Limb (tissue), 2 donors: Measurements from ENCODE around the gene BRMS1L.

Source experiments
- DNase-seq, 2 donors: peaks; one replicate each; pipeline ENCODE4 v3.0.0-alpha.2; 2016; ENCODE audit errors: extremely low spot score in 2 of 2

Gene BRMS1L

GRCh38 chr14:35865611-35866324 is 39.6 kb downstream of the BRMS1L start:
- DNase-seq = no peak

DNA sequence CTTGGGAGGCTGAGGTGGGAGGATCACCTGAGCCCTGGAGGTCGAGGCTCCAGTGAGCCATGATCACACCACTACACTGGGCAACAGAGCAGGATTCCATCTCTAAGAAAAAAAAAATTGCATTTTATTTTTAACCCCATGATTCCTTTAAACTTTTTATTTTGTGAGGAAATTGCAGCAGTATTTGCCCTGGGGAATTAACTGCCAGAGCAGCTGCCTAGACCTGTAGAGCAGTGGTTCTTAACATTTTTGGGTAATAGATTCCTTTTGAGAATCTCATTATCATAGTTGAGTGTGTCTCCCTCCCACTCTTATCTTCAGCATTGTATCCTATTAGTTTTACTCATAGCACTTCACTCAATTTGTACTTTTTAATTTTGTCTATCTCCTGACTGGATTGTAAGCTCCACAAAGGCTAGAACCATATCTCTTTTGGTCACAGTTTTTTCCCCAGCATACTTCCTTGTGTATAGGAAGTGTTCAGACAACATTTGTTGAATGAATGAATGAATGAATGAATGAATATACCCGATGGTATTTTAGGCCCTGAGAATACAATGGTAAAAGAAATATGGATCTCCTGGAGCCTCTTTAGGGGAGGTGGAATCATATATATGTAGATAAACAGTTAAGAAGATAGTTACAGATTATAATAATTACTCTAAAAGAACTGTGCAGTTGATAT is 40.6 kb downstream of the BRMS1L start:
- DNase-seq = no peak

DNA sequence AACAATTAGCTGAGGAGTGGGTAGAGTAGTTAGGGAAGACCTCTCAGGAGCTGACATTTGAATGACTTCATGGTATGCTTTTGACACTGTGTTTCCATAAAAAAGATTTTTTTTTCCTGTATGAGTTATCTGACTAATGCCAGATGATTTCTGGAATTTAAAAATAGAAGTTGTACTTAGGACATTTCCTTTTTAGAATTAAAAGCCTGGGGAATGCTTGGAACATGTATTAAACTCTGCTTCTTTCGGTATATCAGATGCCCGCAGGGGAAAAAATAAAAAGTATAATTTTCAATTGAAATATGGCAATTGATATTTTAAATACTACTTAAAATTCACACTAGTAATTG is 41.1 kb downstream of the BRMS1L start:
- DNase-seq = peak in 1 of 2 donors; percentile 19

DNA sequence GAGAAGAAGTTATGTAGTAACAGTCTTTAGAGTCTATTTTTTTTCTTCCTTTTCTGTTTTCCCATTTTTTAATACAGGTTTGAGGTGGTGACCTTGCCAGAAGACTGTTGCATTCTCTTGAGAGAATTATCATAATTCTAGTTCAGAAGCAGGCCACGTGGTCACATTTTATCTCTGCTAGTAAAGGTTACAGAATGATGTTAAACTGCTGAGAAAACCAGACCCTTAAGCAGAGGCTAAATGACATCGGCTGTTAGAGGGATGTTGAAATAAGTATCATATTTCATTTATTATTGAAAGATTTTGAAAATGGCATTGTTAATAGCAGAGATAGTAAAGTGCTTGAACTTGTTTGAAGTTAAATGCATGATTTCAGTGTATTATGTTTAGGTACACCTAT is 49.2 kb downstream of the BRMS1L start:
- DNase-seq = no peak

DNA sequence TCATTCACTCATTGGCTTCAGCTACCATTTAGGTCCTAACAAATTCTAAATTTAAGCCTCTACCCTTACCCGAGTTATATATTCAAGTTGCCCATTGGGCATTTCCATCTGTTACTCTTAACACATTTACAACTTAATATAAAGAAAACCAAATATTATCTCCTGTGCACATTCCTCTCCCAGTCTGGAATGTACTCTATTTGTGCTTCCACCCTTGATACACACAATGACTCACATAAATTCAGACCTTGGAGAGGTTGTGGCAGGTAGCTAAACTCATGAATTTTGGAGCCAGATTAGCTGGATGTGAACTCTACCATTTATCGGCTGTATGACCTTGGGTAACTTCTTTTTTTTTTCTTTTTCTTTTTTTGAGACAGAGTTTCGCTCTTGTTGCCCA is 51.1 kb downstream of the BRMS1L start:
- DNase-seq = no peak

DNA sequence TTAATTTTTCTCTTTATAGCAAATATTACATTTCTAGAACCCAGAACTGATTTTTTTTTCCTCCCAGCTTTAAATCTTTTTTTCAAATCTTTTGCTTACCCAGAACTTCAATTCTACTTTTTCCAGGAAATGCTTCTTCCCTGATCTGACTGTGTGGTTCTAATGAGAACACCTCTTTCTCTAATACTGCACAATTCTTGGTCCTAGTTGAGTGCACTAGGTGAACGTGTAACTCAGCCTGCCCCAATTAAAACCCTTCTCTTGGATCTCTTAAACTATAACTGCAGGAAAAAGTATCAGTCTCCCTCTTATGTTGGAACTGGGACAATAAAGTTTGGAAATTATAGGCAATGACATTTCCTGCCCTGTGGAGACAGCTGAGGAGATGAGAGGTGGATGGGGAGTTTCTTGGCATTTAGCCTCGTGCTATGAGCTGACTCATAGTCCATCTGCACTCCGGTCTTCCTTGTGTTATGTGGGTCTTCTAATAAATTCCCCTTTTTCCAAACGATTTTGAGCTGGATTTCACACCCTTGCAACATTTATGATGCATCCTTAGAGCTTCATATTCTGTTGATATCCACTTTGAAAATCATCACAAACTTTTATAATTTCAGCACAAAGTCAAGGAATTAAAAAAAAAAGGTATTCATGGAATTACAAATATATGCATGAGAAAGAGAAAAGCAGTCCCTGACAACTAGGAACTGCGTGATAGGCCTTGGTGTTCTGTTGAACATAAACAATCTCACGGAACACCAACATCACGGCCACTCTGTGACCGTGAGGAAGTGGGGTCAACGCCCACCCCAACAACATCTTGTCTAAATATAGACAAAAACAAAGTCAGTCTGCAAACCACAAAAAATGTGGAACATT is 52.4 kb downstream of the BRMS1L start:
- DNase-seq = peak in 1 of 2 donors; percentile 67

DNA sequence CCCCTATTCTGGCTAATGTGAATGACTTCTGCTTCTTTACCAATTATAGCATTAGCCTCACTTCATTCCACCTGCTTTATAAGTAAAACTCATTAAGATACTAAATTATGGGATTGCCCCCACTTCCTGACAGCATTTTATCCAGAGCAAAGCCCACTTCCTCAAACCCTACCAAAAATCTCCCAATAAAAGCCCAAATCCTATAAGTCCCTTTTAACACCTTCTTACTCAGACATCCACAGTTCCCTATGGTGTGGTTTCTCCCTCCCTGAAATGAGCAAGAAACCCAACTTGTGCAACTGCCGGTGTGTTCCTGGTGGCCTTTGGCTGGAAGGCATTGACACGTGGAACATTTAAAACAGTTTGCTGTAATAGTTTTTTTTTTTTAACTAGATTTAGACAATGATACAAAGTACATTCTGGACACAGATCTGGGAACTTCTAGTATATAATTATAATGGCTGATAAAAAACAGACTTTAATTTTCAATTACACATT is 53.1 kb downstream of the BRMS1L start:
- DNase-seq = no peak

DNA sequence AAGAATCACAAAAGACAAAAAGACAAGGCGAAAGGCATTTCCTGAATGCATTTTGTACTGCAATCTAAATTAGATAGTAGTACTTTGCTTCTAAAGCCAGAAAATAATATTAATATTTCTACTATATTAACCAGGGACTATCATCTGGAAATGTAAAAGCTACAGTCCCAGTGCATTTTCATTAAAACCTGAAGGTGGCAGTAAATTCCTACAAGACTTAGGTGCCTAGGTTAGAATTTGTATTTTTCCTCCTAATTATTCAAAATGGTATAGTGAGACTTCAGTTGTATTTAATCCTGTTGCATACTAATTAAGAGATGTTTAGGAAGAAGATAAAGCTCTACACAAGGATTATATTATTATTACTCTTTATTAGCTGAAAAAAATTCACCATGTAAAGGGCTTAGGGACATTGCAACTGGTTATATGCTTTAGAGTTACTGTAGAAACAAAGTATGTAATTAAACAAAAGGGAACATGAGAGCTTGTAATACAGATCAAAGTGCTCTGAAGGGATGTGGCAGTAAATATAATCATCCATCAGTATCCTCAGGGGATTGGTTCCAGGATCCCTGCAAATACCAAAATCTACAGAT is 53.6 kb downstream of the BRMS1L start:
- peak in 1 of 2 donors; percentile 8 for DNase-seq

DNA sequence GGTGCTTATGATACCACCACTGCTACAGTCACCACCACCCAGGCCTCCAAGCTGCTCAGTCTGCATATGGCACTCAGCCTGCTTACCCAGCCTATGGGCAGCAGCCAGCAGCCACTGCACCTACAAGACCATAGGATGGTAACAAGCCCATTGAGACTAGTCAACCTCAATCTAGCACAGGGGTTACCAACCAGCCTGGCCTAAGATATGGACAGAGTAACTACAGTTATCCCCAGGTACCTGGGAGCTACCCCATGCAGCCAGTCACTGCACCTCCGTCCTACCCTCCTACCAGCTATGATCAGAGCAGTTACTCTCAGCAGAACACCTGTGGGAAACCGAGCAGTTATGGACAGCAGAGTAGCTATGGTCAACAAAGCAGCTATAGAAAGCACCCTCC is 55.1 kb downstream of the BRMS1L start:
- DNase-seq = no peak

DNA sequence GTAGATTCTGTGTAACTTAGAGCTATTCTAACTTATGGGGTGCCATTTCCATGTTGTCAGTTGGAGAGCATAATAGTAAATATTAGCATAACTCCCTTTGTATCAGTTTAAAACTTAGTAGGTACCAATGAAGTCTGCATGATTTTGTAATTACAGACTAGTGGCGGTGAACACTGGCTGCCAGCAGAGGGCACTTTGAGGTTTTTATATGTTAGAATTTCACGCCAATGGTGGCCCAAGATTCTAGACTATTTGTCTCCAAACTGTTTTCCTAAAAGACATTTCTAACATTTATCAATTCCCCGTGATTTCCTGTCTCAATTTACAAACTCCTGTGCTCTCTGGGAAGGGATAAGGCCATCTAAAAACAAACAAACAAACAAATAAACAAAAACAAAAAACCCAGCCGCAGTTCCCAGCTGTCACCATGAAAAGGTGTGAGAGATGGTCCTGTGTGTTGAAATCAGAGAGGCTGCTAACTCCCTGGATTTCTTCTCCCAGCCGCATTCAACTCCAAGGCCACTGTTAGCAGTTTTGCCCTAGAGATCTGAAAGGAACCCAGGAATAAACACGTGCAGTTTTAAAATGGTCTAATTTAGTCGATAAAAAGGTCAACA is 57.6 kb downstream of the BRMS1L start:
- peak in 1 of 2 donors; percentile 6 for DNase-seq

DNA sequence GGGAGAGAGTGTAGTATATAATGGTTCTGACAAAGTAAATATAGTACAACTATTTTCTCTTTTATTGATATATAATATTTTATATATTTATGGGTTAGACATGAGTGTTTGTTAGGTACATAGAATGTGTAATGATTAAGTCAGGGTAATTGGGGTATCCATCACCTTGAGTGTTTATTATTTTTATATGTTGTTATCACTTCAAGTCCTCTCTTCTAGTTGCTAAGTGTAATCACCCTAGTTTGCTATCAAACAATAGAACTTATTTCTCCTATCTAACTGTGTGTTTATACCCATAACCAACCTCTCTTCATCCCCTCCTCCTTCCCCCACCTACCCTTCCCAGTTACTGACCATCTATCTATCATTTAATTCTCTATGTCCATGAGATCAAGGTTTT is 64.2 kb downstream of the BRMS1L start:
- DNase-seq = no peak

DNA sequence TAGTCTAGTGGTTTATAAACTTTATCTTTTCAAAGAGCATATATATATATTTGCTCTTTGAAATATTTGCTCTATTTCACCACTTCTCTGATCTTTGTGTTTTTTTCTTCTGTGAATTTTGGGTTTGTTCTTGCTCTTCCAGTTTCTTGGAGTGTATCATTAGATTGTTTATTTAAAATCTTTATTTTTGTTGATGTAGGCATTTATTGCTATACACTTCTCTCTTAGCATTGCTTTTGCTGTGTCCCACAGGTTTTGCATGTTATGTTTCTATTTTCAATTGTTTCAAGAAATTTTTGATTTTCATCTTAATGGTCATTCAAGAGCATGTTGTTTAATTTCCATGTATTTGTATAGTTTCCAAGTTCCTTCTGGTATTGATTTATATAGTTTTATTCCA is 69.1 kb downstream of the BRMS1L start:
- DNase-seq = no peak

- no peak for DNase-seq
These were observed 71.5 kb downstream of the BRMS1L start for GRCh38 chr14:35897616-35898111.

- DNase-seq = no peak
These were observed 72.2 kb downstream of the BRMS1L start for GRCh38 chr14:35898217-35898775.

GRCh38 chr14:35900741-35901140 is 74.6 kb downstream of the BRMS1L start:
- DNase-seq = no peak

- no peak for DNase-seq
These were observed 83.5 kb downstream of the BRMS1L start for GRCh38 chr14:35909665-35910064.

DNA sequence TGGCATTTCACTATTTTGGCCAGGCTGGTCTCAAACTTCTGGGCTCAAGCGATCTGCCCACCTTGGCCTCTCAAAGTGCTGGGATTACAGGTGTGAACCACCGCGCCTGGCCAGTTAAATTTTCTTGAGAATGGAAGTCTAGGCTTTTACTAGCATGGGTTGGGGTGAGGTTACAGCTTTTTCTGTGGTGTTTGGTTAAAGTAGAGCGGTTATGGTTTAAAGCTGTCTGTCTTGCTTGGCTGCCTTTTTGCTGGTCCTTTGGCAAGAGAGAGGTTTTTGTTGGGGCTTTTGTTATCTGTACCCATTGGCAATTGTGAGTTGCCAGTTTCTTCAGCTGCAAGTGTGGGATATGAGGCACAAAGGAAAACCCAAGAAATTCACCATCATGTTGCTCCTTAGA is 84.1 kb downstream of the BRMS1L start:
- no peak for DNase-seq

DNA sequence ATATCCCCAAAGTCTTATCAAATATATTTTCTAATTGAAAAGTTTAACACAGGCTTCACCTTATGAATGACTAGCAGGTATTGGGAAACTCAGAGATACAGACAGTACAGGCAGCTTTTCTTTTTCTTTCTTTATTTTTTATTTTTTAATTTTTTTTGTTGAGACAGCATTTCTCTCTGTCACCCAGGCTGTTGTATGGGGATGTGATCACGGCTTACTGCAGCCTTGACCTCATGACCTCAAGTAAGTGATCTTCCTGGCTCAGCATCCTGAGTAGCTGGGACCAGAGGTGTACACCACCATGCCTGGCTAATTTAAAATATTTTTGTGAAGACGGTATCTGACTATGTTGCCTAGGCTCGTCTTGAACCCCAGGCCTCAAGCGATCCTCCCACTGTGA is 85.0 kb downstream of the BRMS1L start:
- no peak for DNase-seq

DNA sequence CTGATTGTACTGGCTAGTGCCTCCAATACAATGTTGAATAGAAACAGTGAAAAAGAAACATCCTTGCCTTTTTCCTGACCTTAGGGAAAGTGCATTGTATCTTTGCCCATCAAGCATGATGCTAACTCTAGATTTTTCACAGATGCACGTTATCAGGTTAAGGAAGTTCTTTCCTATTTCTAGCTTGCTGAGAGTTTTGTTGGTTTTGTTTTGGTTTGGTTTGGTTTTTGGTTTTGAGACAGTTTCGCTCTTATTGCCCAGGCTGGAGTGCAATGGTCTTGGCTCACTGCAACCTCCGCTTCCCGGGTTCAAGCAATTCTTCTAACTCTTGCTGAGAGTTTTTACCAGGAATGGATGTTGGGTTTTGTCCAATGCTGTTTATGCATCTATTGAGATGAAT is 89.0 kb downstream of the BRMS1L start:
- DNase-seq = no peak

GRCh38 chr14:35915775-35916174 is 89.6 kb downstream of the BRMS1L start:
- DNase-seq = no peak
